Endothelial cell of umbilical vein (primary cell): ENCODE results near the gene CNNM2. TPM values are rescaled to one million over a fixed set of nuclear protein-coding genes. Genes with fewer than 3 reads are reported as not detected.

ENCODE experiments used
- BruUV-seq: library from RNA; stranded (reverse); fragments of 400-500 nt; replicated peaks from 2 replicates; lab custom pipeline; 2021; lab: Mats Ljungman, UMichigan
- CTCF ChIA-PET: fragments of 300-600, 350-600 bp; sonication (Branson Sonifier 250); formaldehyde crosslinking; loops from one replicate; lab custom pipeline; 2021; ENCODE audit warnings: antibody characterized with exemption, inconsistent platforms; lab: Charles Lee
- POLR2A ChIA-PET: fragments of 300-600, 350-600 bp; sonication (Branson Sonifier 250); formaldehyde crosslinking; loops from one replicate; lab custom pipeline; 2021; ENCODE audit warnings: antibody characterized with exemption, inconsistent platforms; lab: Charles Lee
- DNase-seq: peaks from one replicate; pipeline ENCODE4 v3.0.0-alpha.2; 2011; ENCODE audit warnings: low read depth, low spot score
- FAIRE-seq: peaks from 2 replicates; lab custom pipeline; 2011; peaks lifted over from hg19 to GRCh38; lab: Jason Lieb, UNC
- H2AFZ ChIP-seq: 2 replicates; pipeline ENCODE4 v1.6.0; 2012; ENCODE audit warnings: low read depth, low read length, control low read depth, inconsistent platforms
- H3K27ac ChIP-seq: 2 replicates; pipeline ENCODE4 v1.5.1; 2011; ENCODE audit warnings: low read depth, mild to moderate bottlenecking, control low read depth, low read length, moderate library complexity; ENCODE audit not compliant: insufficient read depth
- H3K27me3 ChIP-seq, 2 experiments: 2 replicates each; pipeline versions ENCODE4 v1.6.0 to v1.6.1; 2011; ENCODE audit warnings: low read length in 2 of 2, mixed read lengths in 1 of 2; ENCODE audit not compliant: control insufficient read depth in 2 of 2, insufficient read depth in 2 of 2
- H3K36me3 ChIP-seq, 2 experiments: 2 replicates in 1 of 2; 3 replicates in 1 of 2; pipeline ENCODE4 v1.5.1; 2011; ENCODE audit warnings: low read length in 2 of 2, mild to moderate bottlenecking in 1 of 2, moderate library complexity in 1 of 2; ENCODE audit not compliant: control insufficient read depth in 2 of 2, insufficient read depth in 2 of 2; ENCODE audit errors: extremely low read depth in 1 of 2
- H3K4me1 ChIP-seq: 3 replicates; pipeline ENCODE4 v1.5.1; 2011; ENCODE audit warnings: mild to moderate bottlenecking, low read length; ENCODE audit not compliant: control insufficient read depth, insufficient read depth; ENCODE audit errors: extremely low read depth
- H3K4me2 ChIP-seq: 2 replicates; pipeline ENCODE4 v1.6.1; 2011; ENCODE audit warnings: low read length, control low read depth, mixed read lengths; ENCODE audit not compliant: insufficient read depth
- H3K4me3 ChIP-seq, 3 experiments: fragments of 200-600 bp in 1 of 3; sonication (generic), shearing (Covaris generic) in 1 of 3; replicated peaks in 1 of 3; 2 replicates each; pipeline ENCODE4 v1.5.1; 2011 to 2016; ENCODE audit warnings: control low read depth in 3 of 3, low read length in 3 of 3, mild to moderate bottlenecking in 2 of 3, inconsistent platforms in 1 of 3, low read depth in 1 of 3, moderate library complexity in 1 of 3; ENCODE audit not compliant: insufficient read depth in 1 of 3
- H3K79me2 ChIP-seq: 2 replicates; pipeline ENCODE4 v1.6.0; 2012; ENCODE audit warnings: low read length, inconsistent platforms; ENCODE audit not compliant: control insufficient read depth, insufficient read depth
- H3K9ac ChIP-seq: replicated peaks from 2 replicates; pipeline ENCODE3; 2011; ENCODE audit warnings: low read length, control low read depth; ENCODE audit not compliant: insufficient read depth; ENCODE audit errors: extremely low read depth
- H3K9me1 ChIP-seq: replicated peaks from 3 replicates; pipeline ENCODE4 v1.6.0; 2011; ENCODE audit warnings: mild to moderate bottlenecking, low read length; ENCODE audit not compliant: control insufficient read depth, insufficient read depth; ENCODE audit errors: extremely low read depth
- H3K9me3 ChIP-seq: replicated peaks from 2 replicates; pipeline ENCODE4 v1.5.1; 2012; ENCODE audit warnings: low read length, inconsistent platforms; ENCODE audit not compliant: control insufficient read depth, insufficient read depth
- H4K20me1 ChIP-seq: replicated peaks from 2 replicates; pipeline ENCODE3; 2011; ENCODE audit warnings: mild to moderate bottlenecking, low read length; ENCODE audit not compliant: control insufficient read depth, insufficient read depth; ENCODE audit errors: extremely low read depth
- EZH2 ChIP-seq: IDR thresholded peaks from 2 replicates; pipeline ENCODE4 v1.6.1; 2012; ENCODE audit warnings: borderline replicate concordance, low read depth, mild to moderate bottlenecking, moderate library complexity, low read length, inconsistent platforms; ENCODE audit not compliant: severe bottlenecking
- FOS ChIP-seq: IDR thresholded peaks from 2 replicates; pipeline ENCODE4 v1.6.1; 2011; ENCODE audit warnings: mild to moderate bottlenecking, low read length, moderate library complexity, borderline replicate concordance; ENCODE audit not compliant: insufficient read depth
- GATA2 ChIP-seq: IDR thresholded peaks from 2 replicates; pipeline ENCODE4 v1.7.0; 2011; ENCODE audit warnings: low read depth, mild to moderate bottlenecking, moderate library complexity, mixed read lengths, low read length; ENCODE audit not compliant: insufficient read length, insufficient read depth
- JUN ChIP-seq: IDR thresholded peaks from 2 replicates; pipeline ENCODE4 v1.6.1; 2011; ENCODE audit warnings: borderline replicate concordance, low read depth; ENCODE audit not compliant: insufficient read length, insufficient read depth
- MYC ChIP-seq: IDR thresholded peaks from one replicate; pipeline ENCODE4 v1.6.1; 2011; ENCODE audit warnings: mild to moderate bottlenecking, low read depth, low read length
- POLR2A ChIP-seq: IDR thresholded peaks from 2 replicates; pipeline ENCODE4 v1.6.1; 2012; ENCODE audit warnings: low read depth, mild to moderate bottlenecking, control low read depth, low read length
- POLR2AphosphoS5 ChIP-seq: IDR thresholded peaks from 2 replicates; pipeline ENCODE4 v1.6.1; 2012; ENCODE audit warnings: low read depth, mild to moderate bottlenecking, control low read depth, low read length, moderate library complexity; ENCODE audit not compliant: insufficient read depth
- dilution Hi-C: fragments of 300-500 bp; cut with MboI; formaldehyde crosslinking; loops from one replicate; pipeline ENCODE4 v1.15.0; 2019; ENCODE audit warnings: low sequenced_read_pairs; ENCODE audit not compliant: extremely low pct_ligation_motif_present
- intact Hi-C: fragments of 100-400 bp; cut with micrococcal nuclease; formaldehyde crosslinking; loops from one replicate; pipeline ENCODE4 v1.10.0; 2022
- polyA plus RNA-seq, 4 experiments: library from polyadenylated mRNA; depleted of rRNA in 3 of 4; stranded (reverse) in 3 of 4; unstranded in 1 of 4; fragments of >200 nt; gene quantifications; 2 replicates each; pipeline versions ENCODE4 v1.2.1 to v1.2.3, GENCODE V29; 2011 to 2012; ENCODE audit warnings: missing spikeins in 1 of 4
- total RNA-seq: library from RNA; stranded (reverse); gene quantifications from 2 replicates; pipeline ENCODE4 v1.2.3, GENCODE V29; 2021
- TF ChIP-seq, protein P1 (sequence below): IDR thresholded peaks from 2 replicates; pipeline ENCODE4 v1.6.1; 2011; ENCODE audit not compliant: insufficient read depth, insufficient read length
- TF ChIP-seq, protein P2 (sequence below), 2 donors: IDR thresholded peaks; 1 replicate in 1 of 2; 2 replicates in 1 of 2; pipeline ENCODE4 v1.5.1; 2011; ENCODE audit warnings: low read length in 2 of 2, mild to moderate bottlenecking in 2 of 2, moderate library complexity in 2 of 2, control low read depth in 1 of 2, inconsistent platforms in 1 of 2, low read depth in 1 of 2; ENCODE audit not compliant: insufficient read depth in 1 of 2; ENCODE audit errors: extremely low read depth in 1 of 2

Gene CNNM2
- total and polyA plus RNA-seq, 2 donors (not counting 3 experiments of a cell fraction or from before 2014, with no cell fraction given) = 1.9 to 3.0 TPM

DNA sequence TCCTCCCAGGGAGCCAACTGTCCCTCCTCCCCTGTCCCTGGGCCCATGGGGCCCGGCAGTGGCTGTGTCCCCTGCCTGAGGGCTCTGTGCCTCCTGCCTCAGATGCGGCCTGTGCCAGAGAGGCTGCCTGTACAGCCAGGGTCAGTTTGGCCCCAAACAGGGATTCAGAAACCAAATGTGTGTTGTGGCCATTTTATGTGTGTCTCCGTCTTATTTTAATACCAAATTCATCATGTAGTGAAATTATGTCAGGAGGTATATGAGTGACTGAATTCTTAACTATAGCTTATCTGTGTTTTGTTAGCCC, 160.2 kb downstream of the CNNM2 start:
- dilution Hi-C loops = no loop called here
- Histone ChIP-seq H3K36me3 (no peaks in the 10 kb centered on the region), H3K4me1 (no peaks in the 10 kb centered on the region), H3K4me3 (no peak overlapping the region), H3K27me3 (no peaks in the 10 kb centered on the region), H3K79me2 (no peaks in the 10 kb centered on the region), H3K9me3 (no peaks in the 10 kb centered on the region), H3K4me2 (no peak overlapping the region), H3K27ac (no peak overlapping the region), H3K9ac (no peak overlapping the region), H4K20me1 (no peaks in the 10 kb centered on the region), H3K9me1 (no peaks in the 10 kb centered on the region), H2AFZ (no peak overlapping the region)
- no peak for FAIRE-seq
- POLR2A ChIA-PET = no interaction called here
- CTCF ChIA-PET = interaction anchor here (2.5 kb wide), 1 partner anchor 166 kb away, joined by 15 read pairs; no protein-coding TSS in a partner anchor
- DNase-seq = no peak
- TF ChIP-seq POLR2A (no peak), GATA2 (no peak), POLR2AphosphoS5 (no peak), EZH2 (no peak)
- TF ChIP-seq, protein P1, sequence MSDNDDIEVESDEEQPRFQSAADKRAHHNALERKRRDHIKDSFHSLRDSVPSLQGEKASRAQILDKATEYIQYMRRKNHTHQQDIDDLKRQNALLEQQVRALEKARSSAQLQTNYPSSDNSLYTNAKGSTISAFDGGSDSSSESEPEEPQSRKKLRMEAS = no peak
- intact Hi-C loops = no loop called here
- BruUV-seq = no TSS peak

DNA sequence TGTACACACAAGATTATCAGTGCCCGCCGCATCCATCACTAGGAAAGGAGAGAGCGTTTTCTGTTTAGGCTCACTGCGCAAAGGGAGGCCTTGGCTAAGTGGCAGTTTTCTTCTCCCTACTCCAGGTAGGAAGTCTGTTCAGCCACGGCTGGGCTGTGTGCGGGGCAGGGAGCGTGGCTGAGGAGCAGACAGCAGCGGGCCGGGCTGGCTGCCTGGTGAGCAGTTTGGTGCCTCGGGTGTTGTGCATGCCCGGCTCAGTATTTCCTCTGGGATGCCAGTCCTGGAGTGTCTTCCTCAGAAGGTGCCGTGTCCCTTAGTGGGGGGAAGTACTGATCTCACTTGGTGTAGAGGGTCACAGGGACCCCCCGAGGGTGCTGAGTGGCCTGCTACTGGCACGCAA, 160.6 kb downstream of the CNNM2 start:
- H3K9ac ChIP-seq = no peak overlapping the region
- intact Hi-C loops = no loop called here
- no peaks in the 10 kb centered on the region for H3K4me1 ChIP-seq
- CTCF ChIA-PET = interaction anchor here (1.6 to 2.5 kb wide), 2 partner anchors 161 to 166 kb away, joined by 5 to 15 read pairs; partner anchors contain the start of gene CNNM2
- H3K27me3 ChIP-seq = no peaks in the 10 kb centered on the region
- H3K4me3 ChIP-seq = no peak overlapping the region
- no peaks in the 10 kb centered on the region for H3K9me1 ChIP-seq
- H3K27ac ChIP-seq = no peak overlapping the region
- dilution Hi-C loops = no loop called here
- POLR2A ChIA-PET = no interaction called here
- H3K4me2 ChIP-seq = no peak overlapping the region
- no peak for DNase-seq
- H4K20me1 ChIP-seq = no peaks in the 10 kb centered on the region
- no peaks in the 10 kb centered on the region for H3K79me2 ChIP-seq
- H3K9me3 ChIP-seq = no peaks in the 10 kb centered on the region
- no TSS peak for BruUV-seq
- H2AFZ ChIP-seq = no peak overlapping the region
- peaks cover 0 to 3% of the 10 kb centered on the region in 2 experiments for H3K36me3 ChIP-seq
- TF ChIP-seq JUN = no peak
- no peak for TF ChIP-seq GATA2
- no peak for TF ChIP-seq MYC
- no peak for TF ChIP-seq POLR2AphosphoS5
- TF ChIP-seq, protein P1 = no peak
- TF ChIP-seq FOS = no peak
- TF ChIP-seq, protein P2, sequence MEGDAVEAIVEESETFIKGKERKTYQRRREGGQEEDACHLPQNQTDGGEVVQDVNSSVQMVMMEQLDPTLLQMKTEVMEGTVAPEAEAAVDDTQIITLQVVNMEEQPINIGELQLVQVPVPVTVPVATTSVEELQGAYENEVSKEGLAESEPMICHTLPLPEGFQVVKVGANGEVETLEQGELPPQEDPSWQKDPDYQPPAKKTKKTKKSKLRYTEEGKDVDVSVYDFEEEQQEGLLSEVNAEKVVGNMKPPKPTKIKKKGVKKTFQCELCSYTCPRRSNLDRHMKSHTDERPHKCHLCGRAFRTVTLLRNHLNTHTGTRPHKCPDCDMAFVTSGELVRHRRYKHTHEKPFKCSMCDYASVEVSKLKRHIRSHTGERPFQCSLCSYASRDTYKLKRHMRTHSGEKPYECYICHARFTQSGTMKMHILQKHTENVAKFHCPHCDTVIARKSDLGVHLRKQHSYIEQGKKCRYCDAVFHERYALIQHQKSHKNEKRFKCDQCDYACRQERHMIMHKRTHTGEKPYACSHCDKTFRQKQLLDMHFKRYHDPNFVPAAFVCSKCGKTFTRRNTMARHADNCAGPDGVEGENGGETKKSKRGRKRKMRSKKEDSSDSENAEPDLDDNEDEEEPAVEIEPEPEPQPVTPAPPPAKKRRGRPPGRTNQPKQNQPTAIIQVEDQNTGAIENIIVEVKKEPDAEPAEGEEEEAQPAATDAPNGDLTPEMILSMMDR (IDR thresholded peaks at IDR 0.05; ENCODE audit: extremely low read depth in 1 of 2, insufficient read depth in 1 of 2, low read depth in 1 of 2, low read length in 2 of 2) = no peak
- no peak for TF ChIP-seq EZH2
- TF ChIP-seq POLR2A = no peak
- FAIRE-seq = no peak
